Retinal pigment epithelial cell (primary cell): ENCODE measurements around the gene HIC2.
A peak's percentile ranks its signal among the peaks of the same experiment; 100 is the strongest.
"Not testable (repeated sequence)": the region's sequence is repeated elsewhere in the genome, so short reads cannot be mapped to it uniquely, and the experiment has no call there.

ENCODE experiments used
- DNase-seq: peaks from one replicate; pipeline ENCODE4 v3.0.0-alpha.2; 2010; ENCODE audit warnings: low read depth
- H3K4me3 ChIP-seq: 2 replicates; pipeline ENCODE4 v1.5.1; 2011; ENCODE audit warnings: mild to moderate bottlenecking, low read length, control low read depth, moderate library complexity
- CTCF ChIP-seq: conservative IDR thresholded peaks from 2 replicates; pipeline ENCODE4 v1.5.1; 2011; ENCODE audit warnings: low read depth, low read length, control low read depth, inconsistent platforms

HIC2 gene

GRCh38 chr22:21455334-21456089 is 38.3 kb downstream of the HIC2 start:
- no peak for DNase-seq
- H3K4me3 ChIP-seq: no peak overlapping the region
- TF ChIP-seq CTCF: no peak

GRCh38 chr22:21457023-21457787 is 40.0 kb downstream of the HIC2 start:
- TF ChIP-seq CTCF: no peak
- no peak for DNase-seq
- H3K4me3 ChIP-seq: no peak overlapping the region

- DNase-seq, H3K4me3 ChIP-seq: not testable (repeated sequence)
These were observed 45.5 kb downstream of the HIC2 start for GRCh38 chr22:21462672-21463071.

- not testable (repeated sequence) for DNase-seq
- peak within 1 kb of the TSS; percentile 45 for H3K4me3 ChIP-seq
These were observed 50.4 kb downstream of the HIC2 start, which contains the start of gene TMEM191C for GRCh38 chr22:21467337-21468193. Gene TMEM191C, plus strand, starts transcription at chr22:21467387. Its CDS starts 73 bp downstream, at chr22:21467460.

GRCh38 chr22:21468194-21469096 is 51.3 kb downstream of the HIC2 start:
- peak overlapping the region; percentile 45 for H3K4me3 ChIP-seq
- DNase-seq: not testable (repeated sequence)

- not testable (repeated sequence) for H3K4me3 ChIP-seq, DNase-seq
These were observed 52.2 kb downstream of the HIC2 start for GRCh38 chr22:21469097-21469994.

- H3K4me3 ChIP-seq, DNase-seq: not testable (repeated sequence)
These were observed 55.8 kb downstream of the HIC2 start for GRCh38 chr22:21472984-21473383.

GRCh38 chr22:21473664-21474063 is 56.5 kb downstream of the HIC2 start:
- not testable (repeated sequence) for DNase-seq, H3K4me3 ChIP-seq

GRCh38 chr22:21484039-21484438 is 66.9 kb downstream of the HIC2 start:
- not testable (repeated sequence) for DNase-seq, H3K4me3 ChIP-seq

- not testable (repeated sequence) for DNase-seq, H3K4me3 ChIP-seq
These were observed 70.6 kb downstream of the HIC2 start for GRCh38 chr22:21487723-21488122.

GRCh38 chr22:21489149-21489680 is 72.0 kb downstream of the HIC2 start:
- not testable (repeated sequence) for H3K4me3 ChIP-seq, DNase-seq

GRCh38 chr22:21490556-21490955 is 73.4 kb downstream of the HIC2 start:
- DNase-seq, H3K4me3 ChIP-seq: not testable (repeated sequence)

GRCh38 chr22:21492271-21492670 is 75.1 kb downstream of the HIC2 start:
- DNase-seq, H3K4me3 ChIP-seq: not testable (repeated sequence)
